ENCODE data around the gene ZNF514.
A peak's percentile ranks its signal among the peaks of the same experiment; 100 is the strongest.
"Not testable (repeated sequence)": the region's sequence is repeated elsewhere in the genome, so short reads cannot be mapped to it uniquely, and the experiment has no call there.

ZNF514 gene

DNA sequence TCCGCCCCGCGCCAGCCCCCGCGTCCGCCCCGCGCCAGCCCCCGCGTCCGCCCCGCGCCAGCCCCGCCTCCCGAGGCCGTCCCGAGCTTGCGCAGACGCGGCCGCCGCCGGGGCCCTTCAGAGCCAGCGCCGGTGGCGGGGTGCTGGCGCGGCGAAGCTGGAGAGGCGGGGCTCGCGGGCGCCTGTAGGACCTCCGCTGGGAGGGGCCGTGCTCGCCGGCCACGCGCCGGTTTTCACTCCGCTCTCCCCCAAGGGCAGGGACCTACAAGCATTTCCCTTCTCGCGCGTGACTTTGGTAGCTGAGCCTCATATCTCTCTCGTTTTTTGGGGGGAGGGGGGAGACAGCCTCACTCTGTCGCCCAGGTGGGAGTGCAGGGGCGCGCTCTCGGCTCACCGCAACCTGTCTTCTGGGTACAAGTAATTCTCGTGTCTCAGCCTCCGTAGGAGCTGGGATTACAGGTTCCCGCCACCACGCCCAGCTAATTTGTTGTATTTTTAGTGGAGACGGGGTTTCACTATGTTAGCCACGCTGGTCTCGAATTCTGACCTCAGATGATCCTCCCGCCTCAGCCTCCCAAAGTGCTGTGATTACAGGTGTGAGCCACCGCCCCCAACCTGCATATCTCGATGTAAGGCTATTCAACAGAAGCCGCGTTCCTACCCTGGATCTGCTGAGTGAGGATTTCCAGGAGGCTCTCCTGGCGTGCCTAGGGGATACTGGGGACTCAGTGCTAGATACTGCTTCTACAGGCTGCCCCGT, at the start of gene ZNF514:
TSS of gene ZNF514 (minus strand) at position 159 of the 760 bp plus-strand sequence. CDS start 6,595 bp downstream, outside the sequence.
- peak within 1 kb of the TSS; percentile 77 to 93 for H3K4me3 ChIP-seq (ENCODE audit: low read depth in 1 of 2, low read length in 2 of 2)
- H3K36me3 ChIP-seq (ENCODE audit: control insufficient read depth in 1 of 2, insufficient read depth in 2 of 2, low read length in 2 of 2) = peaks cover 14 to 25% of the 10 kb centered on the region in 2 donors
- peaks cover 17 to 21% of the 10 kb centered on the region in 2 donors for H3K4me1 ChIP-seq (ENCODE audit: control insufficient read depth in 1 of 2, insufficient read depth in 2 of 2, low read length in 2 of 2)
- H3K9ac ChIP-seq (ENCODE audit: low read depth in 1 of 2, low read length in 2 of 2) = peak within 1 kb of the TSS; percentile 57 to 92
- H3K27me3 ChIP-seq (ENCODE audit: control insufficient read depth in 1 of 2, insufficient read depth in 2 of 2, low read length in 2 of 2) = no peaks in the 10 kb centered on the region
- no peak within 1 kb of the TSS for H3K27ac ChIP-seq (ENCODE audit: low read depth, low read length)
- peaks cover 11 to 18% of the 10 kb centered on the region in 2 donors for H3K9me3 ChIP-seq (ENCODE audit: control insufficient read depth in 1 of 2, low read length in 2 of 2)

GRCh38 chr2:95208106-95208505, 48.5 kb upstream of the ZNF514 start:
- peak overlapping the region; percentile 65 to 86 for H3K4me3 ChIP-seq (ENCODE audit: low read depth in 1 of 2, low read length in 2 of 2)
- no peak overlapping the region for H3K27ac ChIP-seq (ENCODE audit: low read depth, low read length)
- peaks cover 21 to 23% of the 10 kb centered on the region in 2 donors for H3K9me3 ChIP-seq (ENCODE audit: control insufficient read depth in 1 of 2, low read length in 2 of 2)
- peaks cover 4% of the 10 kb centered on the region in 2 donors for H3K4me1 ChIP-seq (ENCODE audit: control insufficient read depth in 1 of 2, insufficient read depth in 2 of 2, low read length in 2 of 2)
- H3K27me3 ChIP-seq (ENCODE audit: control insufficient read depth in 1 of 2, insufficient read depth in 2 of 2, low read length in 2 of 2) = no peaks in the 10 kb centered on the region
- H3K36me3 ChIP-seq (ENCODE audit: control insufficient read depth in 1 of 2, insufficient read depth in 2 of 2, low read length in 2 of 2) = peaks cover 17 to 22% of the 10 kb centered on the region in 2 donors
- H3K9ac ChIP-seq (ENCODE audit: low read depth in 1 of 2, low read length in 2 of 2) = peak overlapping the region; percentile 46 to 73

DNA sequence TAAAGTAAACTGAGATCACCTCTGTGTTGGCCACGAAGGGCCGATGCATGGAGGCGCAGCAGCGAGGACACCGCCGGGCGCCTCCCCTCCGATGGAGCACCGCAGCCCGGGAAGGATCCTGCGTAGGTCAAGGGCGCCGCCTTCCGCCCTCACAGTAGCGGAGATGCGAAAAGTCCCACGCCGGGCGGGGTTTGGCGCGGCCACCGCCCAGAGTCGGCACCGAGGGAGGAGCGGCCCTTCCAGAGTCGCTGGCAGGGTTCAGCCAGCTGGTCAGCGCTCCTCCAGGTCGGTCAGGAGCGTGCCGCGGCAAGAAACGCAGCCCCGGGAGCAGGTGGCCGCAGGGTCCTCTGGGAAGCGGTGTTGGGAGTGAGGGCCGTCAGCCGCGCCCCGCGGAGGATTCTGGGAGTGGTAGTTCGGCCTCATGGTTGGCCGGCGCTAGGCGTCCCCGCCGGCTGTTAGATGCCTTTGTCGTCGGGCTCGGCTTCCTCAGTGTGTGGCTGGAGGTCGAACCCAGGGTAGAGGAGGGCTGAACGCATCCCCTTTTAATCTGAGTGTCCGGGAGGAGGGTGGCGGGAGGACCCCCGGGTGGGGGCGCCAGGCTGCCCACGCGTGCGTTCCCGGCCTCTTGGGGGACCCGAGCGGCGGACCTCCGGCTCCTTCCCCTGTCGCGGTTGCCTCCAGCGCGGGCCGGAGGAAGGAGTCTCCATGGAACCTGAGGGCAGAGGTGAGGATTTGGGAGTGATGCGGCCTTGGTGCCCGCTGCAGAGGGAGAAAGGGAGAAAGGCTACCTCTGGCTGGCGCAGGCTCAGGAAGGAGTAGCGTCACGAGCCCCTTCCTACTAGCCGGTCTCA, 47.7 kb upstream of the ZNF514 start, which contains the start of gene ZNF892:
TSS of gene ZNF892 (plus strand) at position 411 of the 851 bp plus-strand sequence. CDS start at position 706, 295 bp downstream.
- no peaks in the 10 kb centered on the region for H3K27me3 ChIP-seq (ENCODE audit: control insufficient read depth in 1 of 2, insufficient read depth in 2 of 2, low read length in 2 of 2)
- peaks cover 4% of the 10 kb centered on the region in 2 donors for H3K4me1 ChIP-seq (ENCODE audit: control insufficient read depth in 1 of 2, insufficient read depth in 2 of 2, low read length in 2 of 2)

GRCh38 chr2:95206096-95206495, 46.4 kb upstream of the ZNF514 start:
- no peak overlapping the region for H3K4me3 ChIP-seq (ENCODE audit: low read depth in 1 of 2, low read length in 2 of 2)
- peaks cover 5 to 8% of the 10 kb centered on the region in 2 donors for H3K9me3 ChIP-seq (ENCODE audit: control insufficient read depth in 1 of 2, low read length in 2 of 2)
- H3K36me3 ChIP-seq (ENCODE audit: control insufficient read depth in 1 of 2, insufficient read depth in 2 of 2, low read length in 2 of 2) = peaks cover 3% of the 10 kb centered on the region in 2 donors
- no peak overlapping the region for H3K27ac ChIP-seq (ENCODE audit: low read depth, low read length)
- H3K4me1 ChIP-seq (ENCODE audit: control insufficient read depth in 1 of 2, insufficient read depth in 2 of 2, low read length in 2 of 2) = peaks cover 4% of the 10 kb centered on the region in 2 donors
- no peaks in the 10 kb centered on the region for H3K27me3 ChIP-seq (ENCODE audit: control insufficient read depth in 1 of 2, insufficient read depth in 2 of 2, low read length in 2 of 2)
- no peak overlapping the region for H3K9ac ChIP-seq (ENCODE audit: low read depth in 1 of 2, low read length in 2 of 2)

More for the DNA sequence above, 47.7 kb upstream of the ZNF514 start, which contains the start of gene ZNF892:
- peak within 1 kb of the TSS; percentile 52 for H3K27ac ChIP-seq (ENCODE audit: low read depth, low read length)
- H3K9me3 ChIP-seq (ENCODE audit: control insufficient read depth in 1 of 2, low read length in 2 of 2) = peaks cover 15% of the 10 kb centered on the region in 2 donors
- H3K9ac ChIP-seq (ENCODE audit: low read depth in 1 of 2, low read length in 2 of 2) = peak within 1 kb of the TSS; percentile 46 to 73
- H3K36me3 ChIP-seq (ENCODE audit: control insufficient read depth in 1 of 2, insufficient read depth in 2 of 2, low read length in 2 of 2) = peaks cover 10 to 16% of the 10 kb centered on the region in 2 donors
- peak within 1 kb of the TSS; percentile 65 to 86 for H3K4me3 ChIP-seq (ENCODE audit: low read depth in 1 of 2, low read length in 2 of 2)

GRCh38 chr2:95204396-95204795, 44.7 kb upstream of the ZNF514 start:
- Histone ChIP-seq H3K36me3 (ENCODE audit: control insufficient read depth in 1 of 2, insufficient read depth in 2 of 2, low read length in 2 of 2) (no peaks in the 10 kb centered on the region), H3K9me3 (ENCODE audit: control insufficient read depth in 1 of 2, low read length in 2 of 2) (peaks cover 0 to 2% of the 10 kb centered on the region in 2 donors), H3K27ac (ENCODE audit: low read depth, low read length) (no peak overlapping the region)

DNA sequence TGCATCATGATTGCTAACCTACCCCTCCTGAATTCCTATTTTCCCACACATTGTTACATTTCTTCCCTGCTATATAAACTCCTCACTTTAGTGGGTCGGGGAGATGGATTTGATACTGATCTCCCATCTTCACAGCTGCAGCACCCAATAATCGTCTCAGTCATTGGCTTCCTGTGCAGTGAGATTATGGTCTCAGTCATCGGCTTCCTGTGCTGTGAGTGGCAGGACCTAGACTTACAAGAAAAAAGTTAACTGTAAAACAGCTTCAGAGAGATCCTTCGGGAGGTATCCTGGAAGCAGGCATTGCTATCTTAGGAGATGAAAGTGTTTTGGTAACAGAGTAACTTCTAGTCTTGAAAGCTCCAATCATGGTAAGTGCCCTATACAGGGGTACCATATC, 44.3 kb upstream of the ZNF514 start:
- Histone ChIP-seq H3K9me3 (ENCODE audit: control insufficient read depth in 1 of 2, low read length in 2 of 2) (no peaks in the 10 kb centered on the region), H3K27ac (ENCODE audit: low read depth, low read length) (no peak overlapping the region), H3K36me3 (ENCODE audit: control insufficient read depth in 1 of 2, insufficient read depth in 2 of 2, low read length in 2 of 2) (no peaks in the 10 kb centered on the region), H3K9ac (ENCODE audit: low read depth in 1 of 2, low read length in 2 of 2) (no peak overlapping the region), H3K4me1 (ENCODE audit: control insufficient read depth in 1 of 2, insufficient read depth in 2 of 2, low read length in 2 of 2) (peaks cover 4% of the 10 kb centered on the region in 2 donors), H3K4me3 (ENCODE audit: low read depth in 1 of 2, low read length in 2 of 2) (no peak overlapping the region), H3K27me3 (ENCODE audit: control insufficient read depth in 1 of 2, insufficient read depth in 2 of 2, low read length in 2 of 2) (no peaks in the 10 kb centered on the region)

More at GRCh38 chr2:95204396-95204795, 44.7 kb upstream of the ZNF514 start:
- no peak overlapping the region for H3K9ac ChIP-seq (ENCODE audit: low read depth in 1 of 2, low read length in 2 of 2)
- peaks cover 4% of the 10 kb centered on the region in 2 donors for H3K4me1 ChIP-seq (ENCODE audit: control insufficient read depth in 1 of 2, insufficient read depth in 2 of 2, low read length in 2 of 2)
- H3K4me3 ChIP-seq (ENCODE audit: low read depth in 1 of 2, low read length in 2 of 2) = no peak overlapping the region
- no peaks in the 10 kb centered on the region for H3K27me3 ChIP-seq (ENCODE audit: control insufficient read depth in 1 of 2, insufficient read depth in 2 of 2, low read length in 2 of 2)

GRCh38 chr2:95192956-95193355, 33.3 kb upstream of the ZNF514 start:
- not testable (repeated sequence) for H3K27me3 ChIP-seq (ENCODE audit: control insufficient read depth in 1 of 2, insufficient read depth in 2 of 2, low read length in 2 of 2); H3K4me3 ChIP-seq (ENCODE audit: low read depth in 1 of 2, low read length in 2 of 2); H3K27ac ChIP-seq (ENCODE audit: low read depth, low read length); H3K36me3 ChIP-seq (ENCODE audit: control insufficient read depth in 1 of 2, insufficient read depth in 2 of 2, low read length in 2 of 2); H3K4me1 ChIP-seq (ENCODE audit: control insufficient read depth in 1 of 2, insufficient read depth in 2 of 2, low read length in 2 of 2); H3K9ac ChIP-seq (ENCODE audit: low read depth in 1 of 2, low read length in 2 of 2); H3K9me3 ChIP-seq (ENCODE audit: control insufficient read depth in 1 of 2, low read length in 2 of 2)

- peaks cover 12 to 17% of the 10 kb centered on the region in 2 donors for H3K36me3 ChIP-seq (ENCODE audit: control insufficient read depth in 1 of 2, insufficient read depth in 2 of 2, low read length in 2 of 2)
- no peak overlapping the region for H3K27ac ChIP-seq (ENCODE audit: low read depth, low read length)
- no peaks in the 10 kb centered on the region for H3K4me1 ChIP-seq (ENCODE audit: control insufficient read depth in 1 of 2, insufficient read depth in 2 of 2, low read length in 2 of 2)
- no peaks in the 10 kb centered on the region for H3K27me3 ChIP-seq (ENCODE audit: control insufficient read depth in 1 of 2, insufficient read depth in 2 of 2, low read length in 2 of 2)
- no peak overlapping the region for H3K9ac ChIP-seq (ENCODE audit: low read depth in 1 of 2, low read length in 2 of 2)
- H3K4me3 ChIP-seq (ENCODE audit: low read depth in 1 of 2, low read length in 2 of 2) = no peak overlapping the region
- peaks cover 0 to 8% of the 10 kb centered on the region in 2 donors for H3K9me3 ChIP-seq (ENCODE audit: control insufficient read depth in 1 of 2, low read length in 2 of 2)
Observed at GRCh38 chr2:95185973-95186372, 26.3 kb upstream of the ZNF514 start.

DNA sequence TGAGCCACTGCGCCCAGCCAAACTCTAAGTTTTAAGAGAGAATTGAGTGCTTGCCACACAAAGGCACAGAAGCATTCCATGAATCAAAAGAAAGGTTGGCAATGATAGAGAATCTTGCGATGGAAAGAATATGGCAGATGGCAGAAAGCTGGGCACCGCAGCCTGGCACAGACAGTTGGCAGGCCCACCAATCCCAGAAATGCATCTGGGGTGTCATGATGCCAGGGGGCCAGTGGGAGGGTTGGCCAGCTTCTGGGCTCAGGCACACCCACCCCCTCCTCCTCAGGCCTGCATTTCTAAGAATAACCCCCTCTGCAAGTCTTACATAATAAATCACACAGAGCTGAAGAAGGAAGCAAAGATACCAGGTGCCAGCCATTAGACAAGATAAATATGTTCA, 25.5 kb upstream of the ZNF514 start:
- H3K9ac ChIP-seq (ENCODE audit: low read depth in 1 of 2, low read length in 2 of 2) = no peak overlapping the region
- no peak overlapping the region for H3K27ac ChIP-seq (ENCODE audit: low read depth, low read length)

GRCh38 chr2:95181774-95182173, 22.1 kb upstream of the ZNF514 start:
- Histone ChIP-seq H3K27me3 (ENCODE audit: control insufficient read depth in 1 of 2, insufficient read depth in 2 of 2, low read length in 2 of 2) (no peaks in the 10 kb centered on the region), H3K27ac (ENCODE audit: low read depth, low read length) (no peak overlapping the region), H3K4me1 (ENCODE audit: control insufficient read depth in 1 of 2, insufficient read depth in 2 of 2, low read length in 2 of 2) (no peaks in the 10 kb centered on the region), H3K9ac (ENCODE audit: low read depth in 1 of 2, low read length in 2 of 2) (no peak overlapping the region), H3K9me3 (ENCODE audit: control insufficient read depth in 1 of 2, low read length in 2 of 2) (peaks cover 0 to 12% of the 10 kb centered on the region in 2 donors), H3K4me3 (ENCODE audit: low read depth in 1 of 2, low read length in 2 of 2) (no peak overlapping the region), H3K36me3 (ENCODE audit: control insufficient read depth in 1 of 2, insufficient read depth in 2 of 2, low read length in 2 of 2) (peaks cover 23 to 48% of the 10 kb centered on the region in 2 donors)

More for the DNA sequence above, 25.5 kb upstream of the ZNF514 start:
- Histone ChIP-seq H3K4me3 (ENCODE audit: low read depth in 1 of 2, low read length in 2 of 2) (no peak overlapping the region), H3K27me3 (ENCODE audit: control insufficient read depth in 1 of 2, insufficient read depth in 2 of 2, low read length in 2 of 2) (no peaks in the 10 kb centered on the region), H3K36me3 (ENCODE audit: control insufficient read depth in 1 of 2, insufficient read depth in 2 of 2, low read length in 2 of 2) (peaks cover 17 to 25% of the 10 kb centered on the region in 2 donors), H3K9me3 (ENCODE audit: control insufficient read depth in 1 of 2, low read length in 2 of 2) (peaks cover 0 to 12% of the 10 kb centered on the region in 2 donors), H3K4me1 (ENCODE audit: control insufficient read depth in 1 of 2, insufficient read depth in 2 of 2, low read length in 2 of 2) (no peaks in the 10 kb centered on the region)

Data from duodenal mucosa (tissue), 2 donors.